Adrenal gland (tissue), 12 donors: ENCODE measurements around the gene CCDC169. TPM values are rescaled to one million over a fixed set of nuclear protein-coding genes. Genes with fewer than 3 reads are reported as not detected.

ENCODE experiments used
- DNase-seq, 7 donors: peaks; one replicate each; pipeline ENCODE4 v3.0.0-alpha.2; 2019 to 2020
- H3K27ac ChIP-seq, 5 donors: fragments of 200-600 bp; sonication (generic) in 4 of 5; 1 replicate in 3 of 5; 2 replicates in 2 of 5; pipeline versions ENCODE4 v1.5.1 to v1.8.0; 2016 to 2020; ENCODE audit warnings: mild to moderate bottlenecking in 1 of 5
- H3K27me3 ChIP-seq: fragments of 200-600 bp; 2 replicates; pipeline ENCODE4 v1.8.0; 2021
- H3K36me3 ChIP-seq, 2 donors: fragments of 200-600 bp; replicated peaks in 1 of 2; 1 replicate in 1 of 2; 2 replicates in 1 of 2; pipeline versions ENCODE4 v1.5.1 to v1.8.0; 2018 to 2022
- H3K4me1 ChIP-seq, 2 donors: fragments of 200-600 bp; replicated peaks in 1 of 2; 1 replicate in 1 of 2; 2 replicates in 1 of 2; pipeline versions ENCODE4 v1.5.1 to v1.8.0; 2018 to 2021
- H3K4me3 ChIP-seq, 4 donors: fragments of 200-600 bp; sonication (generic) in 3 of 4; one replicate each; pipeline ENCODE4 v1.5.1; 2016 to 2018
- H3K9me3 ChIP-seq, 3 donors: fragments of 200-600 bp; sonication (generic) in 1 of 3; replicated peaks in 1 of 3; 1 replicate in 2 of 3; 2 replicates in 1 of 3; pipeline versions ENCODE4 v1.5.1 to v1.8.0; 2016 to 2021
- POLR2A ChIP-seq, 2 donors: fragments of 450-650 bp; IDR thresholded peaks; one replicate each; pipeline ENCODE4 v1.6.1; 2017; ENCODE audit warnings: antibody characterized with exemption in 2 of 2, mild to moderate bottlenecking in 2 of 2, moderate library complexity in 1 of 2
- WGBS, 4 donors: extraction: QIAGEN DNeasy Blood & Tissue Kit in 2 of 4; methylation state at CpG; one replicate each; pipeline versions ENCODE4 v1.1.5 to v1.1.7; 2013 to 2017; 5-methylcytosine and 5-hydroxymethylcytosine counted together
- intact Hi-C, 2 donors: fragments of 100-400 bp; cut with DNase I; formaldehyde crosslinking; loops; one replicate each; pipeline versions ENCODE4 v1.14.1 to v1.15.0; 2022 to 2023
- polyA plus RNA-seq, 3 donors: library from polyadenylated mRNA; stranded (reverse); fragments of 200-250 nt in 2 of 3; fragments of 350-450 nt in 1 of 3; fragmentation: Illumina TruSeq in 1 of 3; extraction: RNeasy Lipid Tissue Mini Kit (QIAGEN cat#74804) in 1 of 3; gene quantifications; one replicate each; pipeline ENCODE4 v1.2.3, GENCODE V29; 2013 to 2014
- total RNA-seq, 9 donors: library from RNA; depleted of rRNA in 4 of 9; stranded (reverse); fragments of >200 nt in 4 of 9; fragments of 120-200 nt in 1 of 9; fragmentation: NEBNext Ultra II Directional in 1 of 9; extraction: Animal tissue kit (Norgen Biotek cat#: 25700) in 1 of 9; gene quantifications; one replicate each; pipeline versions ENCODE4 v1.1.0 to v1.2.4, GENCODE V29; 2013 to 2023
- TF ChIP-seq, protein P1 (sequence below), 6 experiments: fragments of 450-650 bp in 4 of 6; fragments of 200-600 bp in 2 of 6; sonication (generic) in 1 of 6; IDR thresholded peaks; 1 replicate in 5 of 6; 2 replicates in 1 of 6; pipeline versions ENCODE4 v1.5.1 to v1.8.0; 2016 to 2021; ENCODE audit warnings: antibody characterized with exemption in 6 of 6, mild to moderate bottlenecking in 2 of 6, moderate library complexity in 1 of 6
- donor health status: healthy with polysubstance abuse.
- donor health status: Bipolar disorder and iron deficiency.
- donor health status: DM: yes; HTN: yes; CAD: no.
- donor health status: DM: no; HTN: no; CAD: no.
- donor health status: DM: no; HTN: no; CAD: no.
- donor health status: DM: yes; HTN: yes; CAD: no.

The CCDC169 gene
- total and polyA plus RNA-seq, 12 donors = 0.18 to 3.7 (median 1.7) TPM

DNA sequence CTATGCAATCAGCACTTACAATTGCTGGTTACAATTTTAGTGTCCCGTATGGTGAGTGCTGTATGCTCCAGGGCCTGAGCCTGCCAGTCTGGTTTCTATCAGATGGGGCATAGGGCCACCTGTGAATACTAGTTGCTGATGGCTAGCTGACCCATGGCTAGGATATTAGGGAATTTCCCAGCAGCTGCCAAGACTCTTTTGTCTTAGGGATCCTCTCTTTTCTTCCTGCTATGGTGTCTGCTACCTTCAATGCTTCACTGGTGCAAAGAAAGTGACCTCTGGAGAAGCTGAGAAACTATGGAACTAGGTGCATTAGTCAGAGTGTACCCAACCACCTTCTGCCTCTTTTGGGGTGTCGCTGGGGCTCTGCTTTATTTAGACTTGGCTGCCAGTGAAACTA is 11.6 kb downstream of the CCDC169 start:
- intact Hi-C loops = loop anchor here (10.0 kb wide), 2 partner anchors 109 to 449 kb away; no protein-coding TSS in a partner anchor
- Histone ChIP-seq H3K27me3 (no peaks in the 10 kb centered on the region), H3K9me3 (peaks cover 0 to 4% (median 0%) of the 10 kb centered on the region in 3 donors), H3K4me1 (no peaks in the 10 kb centered on the region), H3K27ac (no peak overlapping the region), H3K4me3 (no peak overlapping the region), H3K36me3 (no peaks in the 10 kb centered on the region)
- DNase-seq = no peak
- 87 to 94% (median 89%) methylated on average over 2 of the region's 2 CpGs for WGBS, 4 donors
- TF ChIP-seq, protein P1, sequence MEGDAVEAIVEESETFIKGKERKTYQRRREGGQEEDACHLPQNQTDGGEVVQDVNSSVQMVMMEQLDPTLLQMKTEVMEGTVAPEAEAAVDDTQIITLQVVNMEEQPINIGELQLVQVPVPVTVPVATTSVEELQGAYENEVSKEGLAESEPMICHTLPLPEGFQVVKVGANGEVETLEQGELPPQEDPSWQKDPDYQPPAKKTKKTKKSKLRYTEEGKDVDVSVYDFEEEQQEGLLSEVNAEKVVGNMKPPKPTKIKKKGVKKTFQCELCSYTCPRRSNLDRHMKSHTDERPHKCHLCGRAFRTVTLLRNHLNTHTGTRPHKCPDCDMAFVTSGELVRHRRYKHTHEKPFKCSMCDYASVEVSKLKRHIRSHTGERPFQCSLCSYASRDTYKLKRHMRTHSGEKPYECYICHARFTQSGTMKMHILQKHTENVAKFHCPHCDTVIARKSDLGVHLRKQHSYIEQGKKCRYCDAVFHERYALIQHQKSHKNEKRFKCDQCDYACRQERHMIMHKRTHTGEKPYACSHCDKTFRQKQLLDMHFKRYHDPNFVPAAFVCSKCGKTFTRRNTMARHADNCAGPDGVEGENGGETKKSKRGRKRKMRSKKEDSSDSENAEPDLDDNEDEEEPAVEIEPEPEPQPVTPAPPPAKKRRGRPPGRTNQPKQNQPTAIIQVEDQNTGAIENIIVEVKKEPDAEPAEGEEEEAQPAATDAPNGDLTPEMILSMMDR (IDR thresholded peaks at IDR 0.05) = no peak
- no peak for TF ChIP-seq POLR2A (IDR thresholded peaks at IDR 0.05)

DNA sequence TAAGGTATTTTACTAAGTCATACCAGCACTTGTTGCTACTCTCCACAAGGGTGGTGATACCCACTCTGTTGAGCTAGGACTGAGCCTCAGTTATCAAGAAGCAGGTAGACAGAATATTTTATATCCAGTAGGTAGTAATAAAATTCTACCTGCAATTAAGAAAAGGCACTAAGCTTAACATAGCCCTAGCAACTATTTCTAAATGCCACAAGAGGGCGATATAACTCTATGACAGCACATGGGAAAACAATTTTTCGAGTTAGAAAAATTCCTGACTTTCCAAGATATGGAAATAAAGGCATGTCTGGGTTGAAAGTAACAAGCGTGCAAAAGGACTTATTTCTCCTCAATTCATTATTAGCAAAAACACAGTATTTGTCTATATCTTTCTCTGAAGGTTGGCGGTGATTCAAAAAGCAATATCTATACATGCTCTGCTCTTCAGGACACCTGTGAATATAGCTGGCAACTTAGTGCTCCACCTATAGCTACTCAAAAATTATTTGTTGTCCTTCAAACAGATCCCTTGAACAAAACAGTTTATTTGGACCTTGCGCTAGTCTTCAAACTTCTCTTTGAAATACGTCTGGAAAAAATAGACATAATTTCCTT is 14.7 kb downstream of the CCDC169 start:
- H3K36me3 ChIP-seq = no peaks in the 10 kb centered on the region
- no peaks in the 10 kb centered on the region for H3K4me1 ChIP-seq
- no peaks in the 10 kb centered on the region for H3K9me3 ChIP-seq
- intact Hi-C loops = loop anchor here (5.0 to 10.0 kb wide), 3 partner anchors 109 to 452 kb away; no protein-coding TSS in a partner anchor
- no peak overlapping the region for H3K4me3 ChIP-seq
- no peak for DNase-seq
- TF ChIP-seq, protein P1 (IDR thresholded peaks at IDR 0.05) = peak; percentile 70 to 88 (median 85)
- no peak for TF ChIP-seq POLR2A (IDR thresholded peaks at IDR 0.05)
- 41 to 48% (median 45%) methylated on average over 6 of the region's 6 CpGs for WGBS, 4 donors
- H3K27ac ChIP-seq = no peak overlapping the region
- H3K27me3 ChIP-seq = no peaks in the 10 kb centered on the region

DNA sequence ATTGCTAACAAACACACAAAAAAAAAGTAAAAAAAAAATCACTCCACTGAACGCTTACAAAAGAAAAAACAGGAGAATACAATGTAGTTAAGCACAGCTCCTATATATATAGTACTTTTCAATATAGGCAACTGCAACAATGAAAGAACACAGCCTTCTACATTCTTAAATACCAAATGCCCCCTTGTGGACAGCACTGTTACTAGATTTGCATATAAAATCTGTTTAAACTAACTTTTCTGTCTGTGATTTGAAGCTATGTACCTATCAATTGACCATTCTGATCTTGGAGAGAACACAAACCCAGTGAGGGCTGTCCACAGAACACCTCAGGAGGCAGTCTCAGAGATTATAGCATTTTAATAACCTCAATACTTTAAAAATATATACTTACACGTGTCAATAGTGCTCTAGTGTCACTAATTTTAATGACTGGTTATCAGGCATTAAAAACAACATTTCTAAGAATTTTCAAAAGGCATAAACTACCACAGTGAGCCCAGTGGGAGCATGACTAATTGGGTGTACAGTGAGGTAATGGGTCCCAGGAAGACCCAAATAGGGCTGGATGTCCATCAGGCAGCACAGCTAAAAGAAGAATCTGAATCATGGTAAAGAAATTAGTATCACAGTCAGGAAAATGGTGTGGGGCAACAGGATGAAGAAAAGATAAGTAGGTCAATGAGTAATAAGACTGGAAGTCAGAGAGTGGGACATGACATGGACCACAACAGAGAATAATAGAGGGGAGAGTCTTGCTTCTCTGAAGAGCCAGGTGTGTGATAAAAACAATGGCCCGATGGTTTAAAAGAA is 22.2 kb downstream of the CCDC169 start:
- Histone ChIP-seq H3K4me3 (no peak overlapping the region), H3K9me3 (no peaks in the 10 kb centered on the region), H3K36me3 (no peaks in the 10 kb centered on the region), H3K27ac (no peak overlapping the region), H3K27me3 (no peaks in the 10 kb centered on the region), H3K4me1 (no peaks in the 10 kb centered on the region)
- DNase-seq = peak in 5 of 7 donors; percentile 17 to 62 (median 35)
- WGBS, 4 donors = 58 to 73% (median 68%) methylated on average over 3 of the region's 3 CpGs
- TF ChIP-seq, protein P1 (IDR thresholded peaks at IDR 0.05) = peak; percentile 44 to 69 (median 62)
- TF ChIP-seq POLR2A (IDR thresholded peaks at IDR 0.05) = no peak
- intact Hi-C loops = loop anchor here (2.0 to 5.0 kb wide), 2 partner anchors 298 to 299 kb away; no protein-coding TSS in a partner anchor

DNA sequence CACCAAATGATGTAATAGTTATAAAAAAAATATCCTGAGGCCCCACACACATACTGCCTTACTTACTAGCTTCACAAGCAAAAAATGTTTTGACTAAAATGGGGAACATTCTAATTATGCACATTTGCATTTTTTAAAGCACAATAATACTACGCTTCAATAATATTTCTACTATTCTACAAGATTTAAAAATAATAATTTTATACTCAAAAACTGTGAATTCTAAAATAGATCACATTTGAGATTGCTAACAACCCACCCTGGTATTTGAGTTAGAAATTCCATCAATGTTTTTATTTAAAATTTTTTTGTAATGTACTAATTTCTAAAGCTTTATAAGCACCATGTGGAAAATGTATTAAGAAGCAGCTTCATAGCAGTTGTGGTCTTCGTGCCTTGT is 24.2 kb downstream of the CCDC169 start:
- H3K36me3 ChIP-seq = no peaks in the 10 kb centered on the region
- no peaks in the 10 kb centered on the region for H3K4me1 ChIP-seq
- no peak overlapping the region for H3K27ac ChIP-seq
- no peaks in the 10 kb centered on the region for H3K9me3 ChIP-seq
- H3K4me3 ChIP-seq = no peak overlapping the region
- no peaks in the 10 kb centered on the region for H3K27me3 ChIP-seq
- DNase-seq = no peak
- TF ChIP-seq, protein P1 (IDR thresholded peaks at IDR 0.05) = no peak
- TF ChIP-seq POLR2A (IDR thresholded peaks at IDR 0.05) = no peak
- 89 to 97% (median 95%) methylated on average over 2 of the region's 2 CpGs for WGBS, 4 donors
- intact Hi-C loops = no loop called here
